Measurements from ENCODE around the gene PGBD2.

DNA sequence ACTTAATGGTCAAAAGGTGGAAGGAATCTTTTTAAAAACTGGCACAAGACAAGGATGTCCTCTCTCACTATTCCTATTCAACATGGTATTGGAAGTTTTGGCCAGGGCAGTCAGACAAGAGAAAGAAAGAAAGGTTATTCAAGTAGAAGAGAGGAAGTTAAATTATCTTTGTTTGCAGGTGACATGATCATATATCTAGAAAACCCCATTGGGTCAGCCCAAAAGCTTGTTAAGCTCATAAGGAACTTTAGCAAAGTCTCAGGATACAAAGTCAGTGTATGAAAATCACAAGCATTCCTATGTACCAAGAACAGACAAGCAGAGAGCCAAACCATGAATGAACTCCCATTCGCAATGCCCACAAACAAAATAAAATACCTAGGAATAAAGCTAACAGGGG is 5.4 kb upstream of the PGBD2 start:
- TF ChIP-seq, protein P1, sequence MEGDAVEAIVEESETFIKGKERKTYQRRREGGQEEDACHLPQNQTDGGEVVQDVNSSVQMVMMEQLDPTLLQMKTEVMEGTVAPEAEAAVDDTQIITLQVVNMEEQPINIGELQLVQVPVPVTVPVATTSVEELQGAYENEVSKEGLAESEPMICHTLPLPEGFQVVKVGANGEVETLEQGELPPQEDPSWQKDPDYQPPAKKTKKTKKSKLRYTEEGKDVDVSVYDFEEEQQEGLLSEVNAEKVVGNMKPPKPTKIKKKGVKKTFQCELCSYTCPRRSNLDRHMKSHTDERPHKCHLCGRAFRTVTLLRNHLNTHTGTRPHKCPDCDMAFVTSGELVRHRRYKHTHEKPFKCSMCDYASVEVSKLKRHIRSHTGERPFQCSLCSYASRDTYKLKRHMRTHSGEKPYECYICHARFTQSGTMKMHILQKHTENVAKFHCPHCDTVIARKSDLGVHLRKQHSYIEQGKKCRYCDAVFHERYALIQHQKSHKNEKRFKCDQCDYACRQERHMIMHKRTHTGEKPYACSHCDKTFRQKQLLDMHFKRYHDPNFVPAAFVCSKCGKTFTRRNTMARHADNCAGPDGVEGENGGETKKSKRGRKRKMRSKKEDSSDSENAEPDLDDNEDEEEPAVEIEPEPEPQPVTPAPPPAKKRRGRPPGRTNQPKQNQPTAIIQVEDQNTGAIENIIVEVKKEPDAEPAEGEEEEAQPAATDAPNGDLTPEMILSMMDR (IDR thresholded peaks at IDR 0.05): no peak
- TF ChIP-seq POLR2A (IDR thresholded peaks at IDR 0.05): no peak
